ENCODE data around the gene IGF2BP2. TPM values are rescaled to one million over a fixed set of nuclear protein-coding genes. Genes with fewer than 3 reads are reported as not detected.

Gene IGF2BP2
- total RNA-seq, 1 donor from 2014 or later = 17.9 TPM

DNA sequence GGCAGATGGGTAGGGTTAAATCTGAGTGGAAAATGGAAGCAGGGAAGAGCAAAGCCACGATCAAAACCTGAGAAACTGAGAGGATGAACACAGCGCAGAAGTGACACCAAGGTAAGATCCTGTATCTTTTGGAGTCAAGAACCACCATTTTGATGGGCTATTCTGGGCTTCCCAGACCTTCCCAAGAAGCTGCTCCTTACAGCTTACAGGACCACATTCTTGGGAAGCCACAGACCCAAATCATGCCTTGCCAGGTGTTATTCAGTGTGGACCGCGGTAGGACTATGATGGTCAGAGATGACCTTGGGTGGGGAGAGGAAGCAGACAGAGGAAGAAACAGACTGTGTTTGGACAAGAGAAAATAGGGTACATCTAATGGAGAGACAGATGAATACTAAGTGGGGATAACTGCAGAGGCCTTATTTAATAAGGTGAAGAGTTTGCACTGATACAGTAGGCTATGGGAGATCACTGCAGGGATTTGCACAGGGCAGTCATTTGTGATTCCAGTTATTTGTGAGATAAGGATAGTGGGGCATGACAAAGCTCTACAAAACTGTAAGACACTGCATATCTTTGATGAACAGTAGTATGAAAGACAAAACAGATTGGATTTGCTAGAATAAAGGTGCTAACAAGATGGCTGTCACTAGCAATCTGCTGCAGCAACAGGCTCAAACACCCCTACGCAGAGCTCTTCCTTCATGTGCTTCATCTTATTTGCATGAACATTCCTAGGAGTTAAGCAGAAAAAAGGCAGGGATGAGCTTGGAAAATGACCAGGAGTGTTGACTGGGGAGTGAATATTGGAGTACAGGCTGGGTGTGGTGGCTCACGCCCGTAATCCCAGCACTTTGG is 105.9 kb downstream of the IGF2BP2 start:
- intact Hi-C loops (cut with micrococcal nuclease) = no loop called here
- DNase-seq = no peak
- TF ChIP-seq, protein P1, sequence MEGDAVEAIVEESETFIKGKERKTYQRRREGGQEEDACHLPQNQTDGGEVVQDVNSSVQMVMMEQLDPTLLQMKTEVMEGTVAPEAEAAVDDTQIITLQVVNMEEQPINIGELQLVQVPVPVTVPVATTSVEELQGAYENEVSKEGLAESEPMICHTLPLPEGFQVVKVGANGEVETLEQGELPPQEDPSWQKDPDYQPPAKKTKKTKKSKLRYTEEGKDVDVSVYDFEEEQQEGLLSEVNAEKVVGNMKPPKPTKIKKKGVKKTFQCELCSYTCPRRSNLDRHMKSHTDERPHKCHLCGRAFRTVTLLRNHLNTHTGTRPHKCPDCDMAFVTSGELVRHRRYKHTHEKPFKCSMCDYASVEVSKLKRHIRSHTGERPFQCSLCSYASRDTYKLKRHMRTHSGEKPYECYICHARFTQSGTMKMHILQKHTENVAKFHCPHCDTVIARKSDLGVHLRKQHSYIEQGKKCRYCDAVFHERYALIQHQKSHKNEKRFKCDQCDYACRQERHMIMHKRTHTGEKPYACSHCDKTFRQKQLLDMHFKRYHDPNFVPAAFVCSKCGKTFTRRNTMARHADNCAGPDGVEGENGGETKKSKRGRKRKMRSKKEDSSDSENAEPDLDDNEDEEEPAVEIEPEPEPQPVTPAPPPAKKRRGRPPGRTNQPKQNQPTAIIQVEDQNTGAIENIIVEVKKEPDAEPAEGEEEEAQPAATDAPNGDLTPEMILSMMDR (IDR thresholded peaks at IDR 0.05; ENCODE audit: borderline replicate concordance) = no peak
- H3K9me3 ChIP-seq (replicated peaks) = no peaks in the 10 kb centered on the region
- H3K4me1 ChIP-seq = peaks cover 17% of the 10 kb centered on the region
- H3K27me3 ChIP-seq (ENCODE audit: low read depth) = no peaks in the 10 kb centered on the region
- no peaks in the 10 kb centered on the region for H3K36me3 ChIP-seq
- no peak overlapping the region for H3K4me3 ChIP-seq
- H3K27ac ChIP-seq (replicated peaks) = no peak overlapping the region

DNA sequence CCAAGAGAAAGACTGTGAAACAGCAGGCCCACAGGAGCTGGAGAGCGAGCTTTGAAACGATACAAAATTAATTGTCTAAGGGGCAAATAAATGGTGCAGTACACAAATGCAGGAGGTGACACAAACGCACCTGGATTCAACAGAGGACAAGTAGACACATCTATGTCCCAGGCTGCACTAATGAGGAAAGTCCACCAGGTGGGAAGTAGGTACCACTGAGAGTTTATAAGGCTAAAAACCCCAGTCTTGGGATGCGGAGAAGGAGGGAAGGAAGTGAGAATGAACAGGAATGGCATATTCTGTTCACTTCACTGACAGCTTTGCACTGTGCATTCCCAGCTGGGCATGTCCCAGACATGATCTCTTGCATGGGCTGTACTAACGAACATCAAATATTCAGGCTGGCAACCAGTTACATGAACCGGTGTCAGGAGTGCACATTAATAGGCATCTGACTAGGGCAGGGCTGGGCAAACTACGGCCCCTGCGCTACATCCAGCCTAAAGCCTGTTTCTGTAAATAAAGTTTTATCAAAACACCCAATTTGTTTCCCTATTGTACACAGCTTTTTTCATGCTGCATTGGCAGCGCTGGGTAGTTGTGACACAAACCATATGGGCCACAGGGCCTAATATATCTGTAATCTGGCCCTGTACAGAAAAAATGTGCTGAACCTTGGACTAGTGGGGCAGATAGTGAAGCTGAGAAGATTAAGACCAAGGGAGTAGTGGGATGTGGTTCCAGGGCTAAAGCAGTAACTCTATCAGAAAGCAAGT is 107.0 kb downstream of the IGF2BP2 start:
- H3K9me3 ChIP-seq (replicated peaks) = no peaks in the 10 kb centered on the region
- H3K27me3 ChIP-seq (ENCODE audit: low read depth) = no peaks in the 10 kb centered on the region
- no peaks in the 10 kb centered on the region for H3K36me3 ChIP-seq
- H3K4me1 ChIP-seq = peaks cover 17% of the 10 kb centered on the region
- TF ChIP-seq, protein P1 (IDR thresholded peaks at IDR 0.05; ENCODE audit: borderline replicate concordance) = no peak
- intact Hi-C loops (cut with micrococcal nuclease) = no loop called here
- no peak overlapping the region for H3K27ac ChIP-seq (replicated peaks)
- DNase-seq = no peak
- H3K4me3 ChIP-seq = no peak overlapping the region

DNA sequence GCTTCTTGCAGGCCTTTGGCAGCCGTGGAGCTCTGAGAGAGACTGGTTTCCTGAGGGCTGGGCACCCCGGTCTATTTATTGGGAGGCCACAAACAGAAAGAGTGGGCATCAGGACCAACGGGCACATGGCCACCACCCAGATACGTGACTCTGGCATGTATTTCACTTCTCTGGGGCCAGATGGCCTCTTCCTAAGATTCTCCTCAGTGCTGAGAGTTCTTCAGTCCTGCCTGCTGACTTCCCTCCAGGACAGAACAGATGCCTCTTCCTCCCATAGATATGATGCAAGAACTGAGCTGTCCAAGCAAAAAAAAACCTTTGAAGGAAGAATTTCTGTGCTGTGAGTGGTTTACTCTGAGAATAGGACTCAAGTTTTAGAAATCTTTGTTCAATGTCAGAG is 107.7 kb downstream of the IGF2BP2 start:
- peaks cover 17% of the 10 kb centered on the region for H3K4me1 ChIP-seq
- no peaks in the 10 kb centered on the region for H3K9me3 ChIP-seq (replicated peaks)
- no peak for DNase-seq
- TF ChIP-seq, protein P1 (IDR thresholded peaks at IDR 0.05; ENCODE audit: borderline replicate concordance) = no peak
- intact Hi-C loops (cut with micrococcal nuclease) = no loop called here
- no peak overlapping the region for H3K4me3 ChIP-seq
- H3K36me3 ChIP-seq = no peaks in the 10 kb centered on the region
- H3K27ac ChIP-seq (replicated peaks) = no peak overlapping the region
- no peaks in the 10 kb centered on the region for H3K27me3 ChIP-seq (ENCODE audit: low read depth)

DNA sequence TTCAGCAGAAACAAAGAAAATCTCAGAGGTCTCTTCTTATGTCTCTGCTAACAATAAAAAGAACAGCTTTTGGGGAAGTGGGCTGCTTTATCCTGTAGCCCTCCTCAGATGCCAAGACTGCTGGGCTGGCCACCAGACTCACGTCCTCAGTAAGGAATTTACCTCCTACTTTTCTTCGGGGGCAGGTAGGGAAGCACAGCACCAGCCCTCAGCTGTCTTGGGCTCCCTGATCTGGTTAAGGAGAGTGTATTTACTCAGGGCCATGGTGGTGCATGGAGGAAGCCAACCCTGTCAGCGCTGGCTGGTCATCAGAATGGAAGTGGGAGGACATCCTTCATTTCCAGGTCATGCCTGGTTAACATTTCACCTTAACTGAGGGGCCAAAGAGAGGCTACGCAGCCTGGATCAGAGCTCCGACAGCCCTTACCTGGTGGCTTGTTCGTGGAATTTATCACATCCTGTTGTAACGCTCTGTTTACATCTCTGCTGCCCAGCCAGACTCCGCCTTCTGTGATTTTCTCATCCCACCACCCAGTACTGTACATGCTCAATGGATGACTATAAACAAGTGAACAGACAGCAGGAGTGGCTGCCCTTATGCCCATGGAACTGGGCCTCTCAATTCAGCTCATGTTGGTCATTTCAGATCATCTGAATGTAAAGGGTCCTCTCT is 108.3 kb downstream of the IGF2BP2 start:
- no peak overlapping the region for H3K27ac ChIP-seq (replicated peaks)

DNA sequence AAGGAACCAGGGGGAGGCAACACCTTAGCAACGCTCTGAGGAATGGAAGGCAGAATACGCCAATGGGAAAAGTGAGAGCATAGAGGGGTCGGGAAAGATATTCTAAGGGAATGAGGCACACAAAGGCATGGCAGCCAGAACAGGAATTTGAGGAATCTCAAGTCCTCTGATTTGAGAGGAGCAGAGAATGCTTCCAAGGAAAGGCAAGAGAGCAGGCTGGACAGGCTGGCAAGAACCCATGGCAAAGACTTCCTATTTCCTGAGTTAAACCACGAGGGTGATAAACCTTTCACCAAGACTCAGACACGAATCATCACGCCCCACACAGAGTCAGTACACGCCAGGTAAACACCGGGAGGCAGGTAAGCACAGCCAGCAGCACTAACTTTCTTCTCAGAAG is 109.8 kb downstream of the IGF2BP2 start:
- TF ChIP-seq, protein P1 (IDR thresholded peaks at IDR 0.05; ENCODE audit: borderline replicate concordance) = no peak
- Histone ChIP-seq H3K4me3 (no peak overlapping the region), H3K27me3 (ENCODE audit: low read depth) (no peaks in the 10 kb centered on the region), H3K9me3 (replicated peaks) (no peaks in the 10 kb centered on the region), H3K4me1 (peaks cover 17% of the 10 kb centered on the region), H3K36me3 (no peaks in the 10 kb centered on the region), H3K27ac (replicated peaks) (no peak overlapping the region)
- intact Hi-C loops (cut with micrococcal nuclease) = no loop called here
- DNase-seq = no peak

More for the DNA sequence above, 108.3 kb downstream of the IGF2BP2 start:
- Histone ChIP-seq H3K27me3 (ENCODE audit: low read depth) (no peaks in the 10 kb centered on the region), H3K9me3 (replicated peaks) (no peaks in the 10 kb centered on the region), H3K4me3 (no peak overlapping the region), H3K36me3 (no peaks in the 10 kb centered on the region), H3K4me1 (peaks cover 17% of the 10 kb centered on the region)
- intact Hi-C loops (cut with micrococcal nuclease) = no loop called here
- TF ChIP-seq, protein P1 (IDR thresholded peaks at IDR 0.05; ENCODE audit: borderline replicate concordance) = no peak
- DNase-seq = no peak
